ENCODE results near the gene UNC5B. TPM values are rescaled to one million over a fixed set of nuclear protein-coding genes. Genes with fewer than 3 reads are reported as not detected.
A peak's percentile ranks its signal among the peaks of the same experiment; 100 is the strongest.

UNC5B gene
- total and polyA plus RNA-seq, 11 donors = 4.8 to 22.8 (median 10.1) TPM

- DNase-seq = no peak
- no peak overlapping the region for H3K4me3 ChIP-seq
- H3K27ac ChIP-seq = no peak overlapping the region
- peaks cover 0 to 12% (median 7%) of the 10 kb centered on the region in 12 donors for H3K4me1 ChIP-seq
- TF ChIP-seq CTCF (IDR thresholded peaks at IDR 0.05) (no peak), POLR2A (IDR thresholded peaks at IDR 0.05) (no peak)
- no peak for ATAC-seq
- 91 to 95% (median 93%) methylated on average over 5 to 6 of the region's 6 CpGs for WGBS, 4 donors
- intact Hi-C loops (cut with DNase I) = loop anchor here in 6 of 10 donors (5.0 to 10.0 kb wide), 3 partner anchors 269 to 376 kb away; no protein-coding TSS in a partner anchor
- H3K36me3 ChIP-seq = peaks cover 0 to 83% (median 37%) of the 10 kb centered on the region in 9 donors
- no peaks in the 10 kb centered on the region for H3K27me3 ChIP-seq
- no peaks in the 10 kb centered on the region for H3K9me3 ChIP-seq
These were observed 71.0 kb downstream of the UNC5B start for GRCh38 chr10:71283410-71283809.

- TF ChIP-seq CTCF (IDR thresholded peaks at IDR 0.05) = no peak
- no peak for TF ChIP-seq POLR2A (IDR thresholded peaks at IDR 0.05)
- DNase-seq = no peak
- no peaks in the 10 kb centered on the region for H3K9me3 ChIP-seq
- H3K27me3 ChIP-seq = no peaks in the 10 kb centered on the region
- H3K4me3 ChIP-seq = no peak overlapping the region
- intact Hi-C loops (cut with DNase I) = loop anchor here in 9 of 10 donors (2.0 to 10.0 kb wide), 6 partner anchors 73 to 381 kb away; no protein-coding TSS in a partner anchor
- no peak for ATAC-seq
- peaks cover 0 to 7% (median 3%) of the 10 kb centered on the region in 12 donors for H3K4me1 ChIP-seq
- H3K36me3 ChIP-seq = peaks cover 0 to 87% (median 39%) of the 10 kb centered on the region in 9 donors
- no peak overlapping the region for H3K27ac ChIP-seq
- 77 to 88% (median 83%) methylated on average over 10 of the region's 10 CpGs for WGBS, 4 donors
These were observed 71.5 kb downstream of the UNC5B start for GRCh38 chr10:71283876-71284275.

GRCh38 chr10:71284544-71285179 lies 72.3 kb downstream of the UNC5B start:
- intact Hi-C loops (cut with DNase I) = loop anchor here (1.0 to 10.0 kb wide), 11 partner anchors 72 to 382 kb away; partner anchors contain the start of gene UNC5B (in 1 of the 10)
- H3K27ac ChIP-seq = no peak overlapping the region
- peaks cover 0 to 93% (median 39%) of the 10 kb centered on the region in 9 donors for H3K36me3 ChIP-seq
- H3K9me3 ChIP-seq = no peaks in the 10 kb centered on the region
- WGBS, 4 donors = 87 to 91% (median 89%) methylated on average over 10 to 19 of the region's 19 CpGs
- H3K4me1 ChIP-seq = peaks cover 0 to 6% (median 0%) of the 10 kb centered on the region in 12 donors
- ATAC-seq = peak in 1 of 4 donors; percentile 8
- DNase-seq = no peak
- TF ChIP-seq CTCF (IDR thresholded peaks at IDR 0.05) = no peak
- no peak for TF ChIP-seq POLR2A (IDR thresholded peaks at IDR 0.05)
- no peaks in the 10 kb centered on the region for H3K27me3 ChIP-seq
- H3K4me3 ChIP-seq = no peak overlapping the region

- no peak overlapping the region for H3K4me3 ChIP-seq
- H3K27me3 ChIP-seq = no peaks in the 10 kb centered on the region
- peaks cover 0 to 93% (median 39%) of the 10 kb centered on the region in 9 donors for H3K36me3 ChIP-seq
- no peaks in the 10 kb centered on the region for H3K9me3 ChIP-seq
- DNase-seq (peak in 2 of 5 donors; percentile 45 to 58), ATAC-seq (peak in 3 of 4 donors; percentile 64 to 71 (median 69))
- intact Hi-C loops (cut with DNase I) = loop anchor here in 9 of 10 donors (1.0 to 10.0 kb wide), 11 partner anchors 73 to 383 kb away; partner anchors contain the start of gene UNC5B (in 1 of the 9)
- H3K4me1 ChIP-seq = peaks cover 0 to 9% (median 3%) of the 10 kb centered on the region in 12 donors
- WGBS, 4 donors = 68 to 100% (median 71%) methylated on average over 3 to 11 of the region's 11 CpGs
- H3K27ac ChIP-seq = no peak overlapping the region
- TF ChIP-seq POLR2A (IDR thresholded peaks at IDR 0.05) (no peak), CTCF (IDR thresholded peaks at IDR 0.05) (peak; percentile 56 to 85 (median 76))
These were observed 72.8 kb downstream of the UNC5B start for GRCh38 chr10:71285180-71285545.
